Measurements from ENCODE around the gene GMNN. TPM values are rescaled to one million over a fixed set of nuclear protein-coding genes. Genes with fewer than 3 reads are reported as not detected.

The GMNN gene
- total and polyA plus RNA-seq, 2 experiments from 2014 or later: 88.2 to 202 TPM

DNA sequence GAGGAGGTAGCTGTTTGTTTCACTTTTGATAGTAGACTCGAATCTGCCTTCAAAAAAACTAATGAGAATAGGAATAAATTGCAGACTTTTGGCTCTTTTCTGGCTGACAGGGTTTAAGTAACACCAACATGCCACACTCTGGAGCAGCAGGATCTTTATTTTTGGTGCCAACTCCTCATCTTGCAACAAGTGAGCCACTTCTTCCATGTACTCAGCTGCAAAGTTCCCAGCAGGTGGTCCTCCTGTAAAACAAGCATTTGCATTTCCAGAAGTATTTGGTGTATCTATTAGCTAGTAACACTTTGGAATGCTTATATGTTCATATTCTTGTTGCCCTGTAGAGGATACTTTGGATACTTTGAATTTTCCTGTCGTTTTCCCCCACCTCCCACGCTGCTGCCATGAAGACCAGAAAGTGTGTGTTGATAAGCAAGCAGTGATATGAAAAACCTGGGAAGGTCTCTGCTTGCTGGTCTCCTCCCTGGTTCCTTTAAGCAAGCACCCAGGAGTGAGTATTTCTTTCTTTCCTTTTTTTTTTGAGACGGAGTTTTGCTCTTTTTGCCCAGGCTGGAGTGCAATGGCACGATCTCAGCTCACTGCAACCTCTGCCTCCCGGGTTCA, 23.0 kb downstream of the GMNN start (continued):
- TF ChIP-seq, protein P1, sequence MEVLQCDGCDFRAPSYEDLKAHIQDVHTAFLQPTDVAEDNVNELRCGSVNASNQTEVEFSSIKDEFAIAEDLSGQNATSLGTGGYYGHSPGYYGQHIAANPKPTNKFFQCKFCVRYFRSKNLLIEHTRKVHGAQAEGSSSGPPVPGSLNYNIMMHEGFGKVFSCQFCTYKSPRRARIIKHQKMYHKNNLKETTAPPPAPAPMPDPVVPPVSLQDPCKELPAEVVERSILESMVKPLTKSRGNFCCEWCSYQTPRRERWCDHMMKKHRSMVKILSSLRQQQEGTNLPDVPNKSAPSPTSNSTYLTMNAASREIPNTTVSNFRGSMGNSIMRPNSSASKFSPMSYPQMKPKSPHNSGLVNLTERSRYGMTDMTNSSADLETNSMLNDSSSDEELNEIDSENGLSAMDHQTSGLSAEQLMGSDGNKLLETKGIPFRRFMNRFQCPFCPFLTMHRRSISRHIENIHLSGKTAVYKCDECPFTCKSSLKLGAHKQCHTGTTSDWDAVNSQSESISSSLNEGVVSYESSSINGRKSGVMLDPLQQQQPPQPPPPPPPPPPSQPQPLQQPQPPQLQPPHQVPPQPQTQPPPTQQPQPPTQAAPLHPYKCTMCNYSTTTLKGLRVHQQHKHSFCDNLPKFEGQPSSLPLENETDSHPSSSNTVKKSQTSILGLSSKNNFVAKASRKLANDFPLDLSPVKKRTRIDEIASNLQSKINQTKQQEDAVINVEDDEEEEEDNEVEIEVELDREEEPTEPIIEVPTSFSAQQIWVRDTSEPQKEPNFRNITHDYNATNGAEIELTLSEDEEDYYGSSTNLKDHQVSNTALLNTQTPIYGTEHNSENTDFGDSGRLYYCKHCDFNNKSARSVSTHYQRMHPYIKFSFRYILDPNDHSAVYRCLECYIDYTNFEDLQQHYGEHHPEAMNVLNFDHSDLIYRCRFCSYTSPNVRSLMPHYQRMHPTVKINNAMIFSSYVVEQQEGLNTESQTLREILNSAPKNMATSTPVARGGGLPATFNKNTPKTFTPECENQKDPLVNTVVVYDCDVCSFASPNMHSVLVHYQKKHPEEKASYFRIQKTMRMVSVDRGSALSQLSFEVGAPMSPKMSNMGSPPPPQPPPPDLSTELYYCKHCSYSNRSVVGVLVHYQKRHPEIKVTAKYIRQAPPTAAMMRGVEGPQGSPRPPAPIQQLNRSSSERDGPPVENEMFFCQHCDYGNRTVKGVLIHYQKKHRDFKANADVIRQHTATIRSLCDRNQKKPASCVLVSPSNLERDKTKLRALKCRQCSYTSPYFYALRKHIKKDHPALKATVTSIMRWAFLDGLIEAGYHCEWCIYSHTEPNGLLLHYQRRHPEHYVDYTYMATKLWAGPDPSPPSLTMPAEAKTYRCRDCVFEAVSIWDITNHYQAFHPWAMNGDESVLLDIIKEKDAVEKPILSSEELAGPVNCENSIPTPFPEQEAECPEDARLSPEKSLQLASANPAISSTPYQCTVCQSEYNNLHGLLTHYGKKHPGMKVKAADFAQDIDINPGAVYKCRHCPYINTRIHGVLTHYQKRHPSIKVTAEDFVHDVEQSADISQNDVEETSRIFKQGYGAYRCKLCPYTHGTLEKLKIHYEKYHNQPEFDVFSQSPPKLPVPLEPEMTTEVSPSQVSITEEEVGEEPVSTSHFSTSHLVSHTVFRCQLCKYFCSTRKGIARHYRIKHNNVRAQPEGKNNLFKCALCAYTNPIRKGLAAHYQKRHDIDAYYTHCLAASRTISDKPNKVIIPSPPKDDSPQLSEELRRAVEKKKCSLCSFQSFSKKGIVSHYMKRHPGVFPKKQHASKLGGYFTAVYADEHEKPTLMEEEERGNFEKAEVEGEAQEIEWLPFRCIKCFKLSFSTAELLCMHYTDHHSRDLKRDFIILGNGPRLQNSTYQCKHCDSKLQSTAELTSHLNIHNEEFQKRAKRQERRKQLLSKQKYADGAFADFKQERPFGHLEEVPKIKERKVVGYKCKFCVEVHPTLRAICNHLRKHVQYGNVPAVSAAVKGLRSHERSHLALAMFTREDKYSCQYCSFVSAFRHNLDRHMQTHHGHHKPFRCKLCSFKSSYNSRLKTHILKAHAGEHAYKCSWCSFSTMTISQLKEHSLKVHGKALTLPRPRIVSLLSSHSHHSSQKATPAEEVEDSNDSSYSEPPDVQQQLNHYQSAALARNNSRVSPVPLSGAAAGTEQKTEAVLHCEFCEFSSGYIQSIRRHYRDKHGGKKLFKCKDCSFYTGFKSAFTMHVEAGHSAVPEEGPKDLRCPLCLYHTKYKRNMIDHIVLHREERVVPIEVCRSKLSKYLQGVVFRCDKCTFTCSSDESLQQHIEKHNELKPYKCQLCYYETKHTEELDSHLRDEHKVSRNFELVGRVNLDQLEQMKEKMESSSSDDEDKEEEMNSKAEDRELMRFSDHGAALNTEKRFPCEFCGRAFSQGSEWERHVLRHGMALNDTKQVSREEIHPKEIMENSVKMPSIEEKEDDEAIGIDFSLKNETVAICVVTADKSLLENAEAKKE (CRISPR knock-in tag; IDR thresholded peaks at IDR 0.05): no peak
- TF ChIP-seq, protein P2, sequence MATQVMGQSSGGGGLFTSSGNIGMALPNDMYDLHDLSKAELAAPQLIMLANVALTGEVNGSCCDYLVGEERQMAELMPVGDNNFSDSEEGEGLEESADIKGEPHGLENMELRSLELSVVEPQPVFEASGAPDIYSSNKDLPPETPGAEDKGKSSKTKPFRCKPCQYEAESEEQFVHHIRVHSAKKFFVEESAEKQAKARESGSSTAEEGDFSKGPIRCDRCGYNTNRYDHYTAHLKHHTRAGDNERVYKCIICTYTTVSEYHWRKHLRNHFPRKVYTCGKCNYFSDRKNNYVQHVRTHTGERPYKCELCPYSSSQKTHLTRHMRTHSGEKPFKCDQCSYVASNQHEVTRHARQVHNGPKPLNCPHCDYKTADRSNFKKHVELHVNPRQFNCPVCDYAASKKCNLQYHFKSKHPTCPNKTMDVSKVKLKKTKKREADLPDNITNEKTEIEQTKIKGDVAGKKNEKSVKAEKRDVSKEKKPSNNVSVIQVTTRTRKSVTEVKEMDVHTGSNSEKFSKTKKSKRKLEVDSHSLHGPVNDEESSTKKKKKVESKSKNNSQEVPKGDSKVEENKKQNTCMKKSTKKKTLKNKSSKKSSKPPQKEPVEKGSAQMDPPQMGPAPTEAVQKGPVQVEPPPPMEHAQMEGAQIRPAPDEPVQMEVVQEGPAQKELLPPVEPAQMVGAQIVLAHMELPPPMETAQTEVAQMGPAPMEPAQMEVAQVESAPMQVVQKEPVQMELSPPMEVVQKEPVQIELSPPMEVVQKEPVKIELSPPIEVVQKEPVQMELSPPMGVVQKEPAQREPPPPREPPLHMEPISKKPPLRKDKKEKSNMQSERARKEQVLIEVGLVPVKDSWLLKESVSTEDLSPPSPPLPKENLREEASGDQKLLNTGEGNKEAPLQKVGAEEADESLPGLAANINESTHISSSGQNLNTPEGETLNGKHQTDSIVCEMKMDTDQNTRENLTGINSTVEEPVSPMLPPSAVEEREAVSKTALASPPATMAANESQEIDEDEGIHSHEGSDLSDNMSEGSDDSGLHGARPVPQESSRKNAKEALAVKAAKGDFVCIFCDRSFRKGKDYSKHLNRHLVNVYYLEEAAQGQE (IDR thresholded peaks at IDR 0.05; ENCODE audit: unreplicated experiment): no peak

DNA sequence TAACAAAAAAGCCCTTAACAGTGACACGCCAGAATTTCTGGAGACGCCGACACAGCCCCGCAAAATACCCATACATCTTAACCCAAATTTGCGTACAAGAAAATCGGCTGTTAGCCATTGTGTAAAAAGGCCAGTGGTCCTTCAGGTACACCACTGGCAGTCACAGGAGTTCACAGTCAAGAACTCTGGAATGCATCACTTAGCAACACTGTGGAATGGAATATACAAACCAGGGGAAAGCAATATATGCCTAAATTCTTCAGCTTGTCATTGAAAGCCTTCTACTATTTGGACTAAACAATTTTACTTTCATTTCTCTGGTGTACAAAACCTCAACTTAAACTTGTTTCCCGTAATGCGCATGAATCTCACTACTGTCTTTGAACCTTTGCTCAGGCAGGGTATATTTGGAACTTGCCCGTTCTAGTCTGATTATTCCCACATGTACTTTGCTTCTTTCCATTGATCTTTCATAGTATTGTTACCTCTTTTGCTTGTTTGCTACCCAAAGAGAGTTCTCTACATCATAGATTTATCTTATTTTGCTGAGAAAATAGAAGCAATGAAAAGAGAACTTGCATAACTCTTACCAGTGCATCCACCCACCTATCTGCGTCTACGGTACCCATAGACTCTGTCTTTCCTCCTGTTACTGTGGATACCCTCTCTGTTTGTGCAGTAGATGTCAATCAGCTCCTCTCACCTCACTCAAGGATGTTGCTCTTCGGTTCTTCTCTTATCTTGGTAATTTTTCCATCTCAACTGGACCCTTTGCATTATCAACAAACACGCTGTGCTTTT, 24.2 kb downstream of the GMNN start, which contains the start of gene ARMH2:
ARMH2 (minus strand) TSS at position 178 of the 801 bp plus-strand sequence; CDS start at position 118, 60 bp downstream.
- Mint-ChIP-seq H3K4me1 (peaks cover 13% of the 10 kb centered on the region; the same call in 2 of the 3 replicates), H3K4me3 (no peak within 1 kb of the TSS), H3K27ac (no peak within 1 kb of the TSS), H3K9me3 (no peaks in the 10 kb centered on the region; the same call in 2 of the 3 replicates), H3K36me3 (ENCODE audit: low read depth) (no peaks in the 10 kb centered on the region), H3K27me3 (ENCODE audit: insufficient read depth, low read depth, poor library complexity) (peaks cover 6% of the 10 kb centered on the region)
- Histone ChIP-seq H3K27ac (ENCODE audit: low read depth) (no peak within 1 kb of the TSS), H3K4me2 (no peak within 1 kb of the TSS), H3K4me3 (no peak within 1 kb of the TSS), H3K27me3 (ENCODE audit: insufficient read depth) (no peaks in the 10 kb centered on the region), H3K9me2 (ENCODE audit: insufficient read depth) (no peaks in the 10 kb centered on the region), H3K4me1 (ENCODE audit: insufficient read depth) (0 out of 2 replicates have a peak, but pooled peaks cover 8% of the 10 kb centered on the region), H3F3A (replicated peaks; ENCODE audit: low read depth) (no peaks in the 10 kb centered on the region), H3K36me3 (ENCODE audit: insufficient read depth) (no peaks in the 10 kb centered on the region), H2AFZ (peak within 1 kb of the TSS; percentile 45; the same call in 1 of the 2 replicates), H4K20me1 (replicated peaks; ENCODE audit: insufficient read depth) (no peaks in the 10 kb centered on the region), H3K79me2 (replicated peaks; ENCODE audit: insufficient read depth) (no peaks in the 10 kb centered on the region)
- DNase-seq (ENCODE audit: low spot score) (no peak), ATAC-seq (no peak)
- TF ChIP-seq, protein P2 (IDR thresholded peaks at IDR 0.05; ENCODE audit: unreplicated experiment): no peak
- TF ChIP-seq, protein P3, sequence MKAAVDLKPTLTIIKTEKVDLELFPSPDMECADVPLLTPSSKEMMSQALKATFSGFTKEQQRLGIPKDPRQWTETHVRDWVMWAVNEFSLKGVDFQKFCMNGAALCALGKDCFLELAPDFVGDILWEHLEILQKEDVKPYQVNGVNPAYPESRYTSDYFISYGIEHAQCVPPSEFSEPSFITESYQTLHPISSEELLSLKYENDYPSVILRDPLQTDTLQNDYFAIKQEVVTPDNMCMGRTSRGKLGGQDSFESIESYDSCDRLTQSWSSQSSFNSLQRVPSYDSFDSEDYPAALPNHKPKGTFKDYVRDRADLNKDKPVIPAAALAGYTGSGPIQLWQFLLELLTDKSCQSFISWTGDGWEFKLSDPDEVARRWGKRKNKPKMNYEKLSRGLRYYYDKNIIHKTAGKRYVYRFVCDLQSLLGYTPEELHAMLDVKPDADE (IDR thresholded peaks at IDR 0.05): no peak
- no peak for TF ChIP-seq NANOG (IDR thresholded peaks at IDR 0.05; ENCODE audit: borderline replicate concordance)
- no peak for TF ChIP-seq EZH2phosphoT487 (IDR thresholded peaks at IDR 0.05; ENCODE audit: unreplicated experiment)
- no peak for TF ChIP-seq ZNF114 (CRISPR knock-in tag; IDR thresholded peaks at IDR 0.05)
